ENCODE measurements around the gene ARL16. TPM values are rescaled to one million over a fixed set of nuclear protein-coding genes. Genes with fewer than 3 reads are reported as not detected.

ARL16 gene
- total and polyA plus RNA-seq, 2 of the 4 experiments (the other 2 are of a cell fraction), result 51.1 to 77.9 TPM

- H2AK9ac ChIP-seq (replicated peaks; ENCODE audit: low read depth, low read length, poor library complexity), result no peak overlapping the region
- H2AFZ ChIP-seq (replicated peaks; ENCODE audit: low read length, poor library complexity), result no peak overlapping the region
- no peak overlapping the region for H3K18ac ChIP-seq (ENCODE audit: low read depth, low read length)
- H3K4ac ChIP-seq (ENCODE audit: low read depth, low read length), result no peak overlapping the region
- DNase-seq (no peak), ATAC-seq (ENCODE audit: low read depth) (no peak)
- peaks cover 27% of the 10 kb centered on the region for H4K20me1 ChIP-seq (ENCODE audit: insufficient read depth, low read length)
- H4K5ac ChIP-seq (ENCODE audit: low read depth, low read length), result no peak overlapping the region
- peaks cover 17% of the 10 kb centered on the region for H3K9me1 ChIP-seq (ENCODE audit: insufficient read depth, low read length)
- ChIA-PET POLR2A (ENCODE audit: unreplicated experiment) (no interaction called here), CTCF (no interaction called here)
- H3K27me3 ChIP-seq (ENCODE audit: control insufficient read depth, insufficient read depth, low read length), result no peaks in the 10 kb centered on the region
- H3K4me2 ChIP-seq (ENCODE audit: low read depth, low read length), result no peak overlapping the region
- intact Hi-C loops (cut with micrococcal nuclease) (no loop called here), in situ Hi-C loops (cut with MboI; ENCODE audit: low sequenced_read_pairs) (no loop called here), dilution Hi-C loops (cut with HindIII; ENCODE audit: low sequenced_read_pairs, unreplicated experiment) (no loop called here)
- H2AK5ac ChIP-seq (ENCODE audit: low read depth, low read length), result no peak overlapping the region
- H4K8ac ChIP-seq (ENCODE audit: low read depth in 2 of 2, low read length in 2 of 2), result no peak overlapping the region
- H2BK120ac ChIP-seq (ENCODE audit: low read depth, low read length), result no peak overlapping the region
- peaks cover 5 to 24% of the 10 kb centered on the region in 2 experiments; a peak in 2 of 4 replicates for H3K79me1 ChIP-seq (ENCODE audit: low read depth in 1 of 2, low read length in 2 of 2)
- no peak overlapping the region for H3K14ac ChIP-seq (replicated peaks; ENCODE audit: low read depth, low read length)
- no peaks in the 10 kb centered on the region for H3K9me3 ChIP-seq (ENCODE audit: control insufficient read depth, insufficient read depth, low read length)
- no peak overlapping the region for H2BK15ac ChIP-seq (ENCODE audit: low read depth, low read length)
- H2BK5ac ChIP-seq (ENCODE audit: low read depth, low read length, poor library complexity, severe bottlenecking), result no peak overlapping the region
- H4K91ac ChIP-seq (ENCODE audit: insufficient read depth, low read depth, low read length), result no peak overlapping the region
- WGBS, 2 experiments (ENCODE audit: extremely low coverage in 2 of 2, insufficient read length in 1 of 2), result 40% methylated on average over 1 of the region's 4 CpGs; no CpG with 5 or more reads in 1 of the 2 experiments
- H3K4me3 ChIP-seq (ENCODE audit: insufficient read depth, low read depth, low read length), result no peak overlapping the region
- no peak overlapping the region for H3K27ac ChIP-seq (ENCODE audit: insufficient read depth, low read length)
- no peak overlapping the region for H3K56ac ChIP-seq (ENCODE audit: extremely low read depth, insufficient read depth, low read length)
- BruUV-seq (replicated peaks), result no TSS peak
- no peaks in the 10 kb centered on the region for H3K36me3 ChIP-seq (ENCODE audit: control insufficient read depth, insufficient read depth, low read length)
- TF ChIP-seq MXI1 (IDR thresholded peaks at IDR 0.05; ENCODE audit: borderline replicate concordance, low read depth, low read length), result no peak
- H2BK20ac ChIP-seq (ENCODE audit: low read depth, low read length), result no peak overlapping the region
- H3K4me1 ChIP-seq (ENCODE audit: control insufficient read depth, insufficient read depth, low read length), result peaks cover 16% of the 10 kb centered on the region
- no peak overlapping the region for H3K9ac ChIP-seq (ENCODE audit: low read depth, low read length)
- H3K23ac ChIP-seq (ENCODE audit: low read depth, low read length), result no peak overlapping the region
These were observed 44.9 kb downstream of the ARL16 start for GRCh38 chr17:81638683-81639082.

Data from IMR-90 (cell line).